Adipocyte (in vitro differentiated cells): ENCODE results near the gene MRPL2.
"Not testable (repeated sequence)": the region's sequence is repeated elsewhere in the genome, so short reads cannot be mapped to it uniquely, and the experiment has no call there.

Experiments
- DNase-seq: peaks from one replicate; pipeline ENCODE4 v3.0.0-alpha.2; 2015; ENCODE audit warnings: low read depth
- H3K27me3 ChIP-seq: replicated peaks from 2 replicates; pipeline ENCODE4 v1.7.0; 2013; ENCODE audit warnings: mild to moderate bottlenecking, low read length, moderate library complexity; ENCODE audit not compliant: control insufficient read depth, insufficient read depth
- H3K36me3 ChIP-seq: 2 replicates; pipeline ENCODE4 v1.7.0; 2013; ENCODE audit warnings: low read length, mild to moderate bottlenecking, moderate library complexity; ENCODE audit not compliant: control insufficient read depth, insufficient read depth, severe bottlenecking
- H3K4me1 ChIP-seq: 2 replicates; pipeline ENCODE4 v1.7.0; 2013; ENCODE audit warnings: mild to moderate bottlenecking, low read length, moderate library complexity; ENCODE audit not compliant: control insufficient read depth, insufficient read depth
- H3K4me3 ChIP-seq: 2 replicates; pipeline ENCODE4 v1.7.0; 2013; ENCODE audit warnings: mild to moderate bottlenecking, low read length, moderate library complexity
- H3K9ac ChIP-seq: 2 replicates; pipeline ENCODE4 v1.7.0; 2013; ENCODE audit warnings: mild to moderate bottlenecking, low read length, moderate library complexity
- H3K9me3 ChIP-seq: 2 replicates; pipeline ENCODE4 v1.7.0; 2013; ENCODE audit warnings: mild to moderate bottlenecking, low read length, moderate library complexity; ENCODE audit not compliant: control insufficient read depth

The MRPL2 gene

GRCh38 chr6:43045371-43045930, 13.8 kb downstream of the MRPL2 start:
- Histone ChIP-seq H3K4me1 (no peaks in the 10 kb centered on the region), H3K36me3 (peaks cover 79% of the 10 kb centered on the region), H3K4me3 (no peak overlapping the region), H3K9me3 (no peaks in the 10 kb centered on the region), H3K9ac (no peak overlapping the region), H3K27me3 (no peaks in the 10 kb centered on the region)
- DNase-seq = no peak

GRCh38 chr6:43043310-43043709, 15.9 kb downstream of the MRPL2 start:
- H3K4me1 ChIP-seq = no peaks in the 10 kb centered on the region
- H3K27me3 ChIP-seq = no peaks in the 10 kb centered on the region
- no peak for DNase-seq
- no peaks in the 10 kb centered on the region for H3K9me3 ChIP-seq
- peaks cover 79% of the 10 kb centered on the region for H3K36me3 ChIP-seq
- H3K9ac ChIP-seq = no peak overlapping the region
- no peak overlapping the region for H3K4me3 ChIP-seq

GRCh38 chr6:43041475-43041874, 17.8 kb downstream of the MRPL2 start:
- H3K4me3 ChIP-seq, DNase-seq: not testable (repeated sequence)
- H3K36me3 ChIP-seq = peaks cover 81% of the 10 kb centered on the region

GRCh38 chr6:43040542-43041257, 18.5 kb downstream of the MRPL2 start:
- no peaks in the 10 kb centered on the region for H3K9me3 ChIP-seq
- no peaks in the 10 kb centered on the region for H3K4me1 ChIP-seq
- DNase-seq = no peak
- no peak overlapping the region for H3K9ac ChIP-seq
- no peaks in the 10 kb centered on the region for H3K27me3 ChIP-seq
- H3K4me3 ChIP-seq = no peak overlapping the region
- peaks cover 77% of the 10 kb centered on the region for H3K36me3 ChIP-seq

More at GRCh38 chr6:43041475-43041874, 17.8 kb downstream of the MRPL2 start:
- not testable (repeated sequence) for H3K9ac ChIP-seq, H3K9me3 ChIP-seq, H3K4me1 ChIP-seq, H3K27me3 ChIP-seq

GRCh38 chr6:43038727-43039126, 20.5 kb downstream of the MRPL2 start:
- H3K9ac ChIP-seq = no peak overlapping the region
- DNase-seq = no peak
- H3K4me1 ChIP-seq = no peaks in the 10 kb centered on the region
- H3K27me3 ChIP-seq = no peaks in the 10 kb centered on the region
- H3K36me3 ChIP-seq = peaks cover 74% of the 10 kb centered on the region
- H3K9me3 ChIP-seq = no peaks in the 10 kb centered on the region
- no peak overlapping the region for H3K4me3 ChIP-seq

- Histone ChIP-seq H3K27me3 (no peaks in the 10 kb centered on the region), H3K36me3 (peaks cover 70% of the 10 kb centered on the region), H3K9ac (no peak overlapping the region), H3K9me3 (no peaks in the 10 kb centered on the region), H3K4me1 (no peaks in the 10 kb centered on the region), H3K4me3 (no peak overlapping the region)
- no peak for DNase-seq
These were observed 21.5 kb downstream of the MRPL2 start for GRCh38 chr6:43037706-43038105.

GRCh38 chr6:43037197-43037596, 22.0 kb downstream of the MRPL2 start:
- Histone ChIP-seq H3K9ac (no peak overlapping the region), H3K36me3 (peaks cover 67% of the 10 kb centered on the region), H3K4me3 (no peak overlapping the region), H3K4me1 (no peaks in the 10 kb centered on the region), H3K9me3 (no peaks in the 10 kb centered on the region), H3K27me3 (no peaks in the 10 kb centered on the region)
- no peak for DNase-seq

GRCh38 chr6:43036712-43037111, 22.5 kb downstream of the MRPL2 start:
- no peak overlapping the region for H3K4me3 ChIP-seq
- no peaks in the 10 kb centered on the region for H3K4me1 ChIP-seq
- H3K9me3 ChIP-seq = no peaks in the 10 kb centered on the region
- no peak for DNase-seq
- no peak overlapping the region for H3K9ac ChIP-seq
- peaks cover 67% of the 10 kb centered on the region for H3K36me3 ChIP-seq
- no peaks in the 10 kb centered on the region for H3K27me3 ChIP-seq

- peaks cover 61% of the 10 kb centered on the region for H3K36me3 ChIP-seq
- no peaks in the 10 kb centered on the region for H3K4me1 ChIP-seq
- H3K27me3 ChIP-seq = no peaks in the 10 kb centered on the region
- DNase-seq = no peak
- H3K9ac ChIP-seq = no peak overlapping the region
- no peaks in the 10 kb centered on the region for H3K9me3 ChIP-seq
- no peak overlapping the region for H3K4me3 ChIP-seq
These were observed 23.6 kb downstream of the MRPL2 start for GRCh38 chr6:43035495-43036194.

- H3K9me3 ChIP-seq = no peaks in the 10 kb centered on the region
- H3K27me3 ChIP-seq = no peaks in the 10 kb centered on the region
- DNase-seq = no peak
- H3K4me3 ChIP-seq = no peak overlapping the region
- H3K36me3 ChIP-seq = peaks cover 62% of the 10 kb centered on the region
- H3K4me1 ChIP-seq = no peaks in the 10 kb centered on the region
- no peak overlapping the region for H3K9ac ChIP-seq
These were observed 25.1 kb downstream of the MRPL2 start for GRCh38 chr6:43034190-43034525.

GRCh38 chr6:43033496-43034189, 25.6 kb downstream of the MRPL2 start:
- Histone ChIP-seq H3K4me3 (no peak overlapping the region), H3K36me3 (peaks cover 62% of the 10 kb centered on the region), H3K9me3 (no peaks in the 10 kb centered on the region), H3K27me3 (no peaks in the 10 kb centered on the region), H3K4me1 (no peaks in the 10 kb centered on the region), H3K9ac (no peak overlapping the region)
- no peak for DNase-seq
